Inflammatory macrophage treated with lipopolysaccharide for 4 hours (primary cell): ENCODE measurements around the gene ARHGAP29.

Source experiments
- DNase-seq: peaks from one replicate; pipeline ENCODE4 v3.0.0-alpha.2; 2020

The ARHGAP29 gene

GRCh38 chr1:94237291-94238226 lies at the start of gene ARHGAP29:
Gene ARHGAP29, minus strand, starts transcription at chr1:94237584. Its CDS starts 5,973 bp downstream, at chr1:94231611.
- peak; percentile 29 for DNase-seq

GRCh38 chr1:94286864-94287437 lies 49.6 kb upstream of the ARHGAP29 start:
- no peak for DNase-seq

GRCh38 chr1:94285031-94285654 lies 47.8 kb upstream of the ARHGAP29 start:
- no peak for DNase-seq

GRCh38 chr1:94284476-94284875 lies 47.1 kb upstream of the ARHGAP29 start:
- DNase-seq: no peak

- no peak for DNase-seq
Measured at GRCh38 chr1:94283462-94283861, 46.1 kb upstream of the ARHGAP29 start.

- no peak for DNase-seq
Measured at GRCh38 chr1:94282143-94282711, 44.8 kb upstream of the ARHGAP29 start.

GRCh38 chr1:94281361-94282142 lies 44.2 kb upstream of the ARHGAP29 start:
- DNase-seq: no peak

GRCh38 chr1:94280541-94280940 lies 43.2 kb upstream of the ARHGAP29 start:
- no peak for DNase-seq

- DNase-seq: no peak
Measured at GRCh38 chr1:94279462-94279861, 42.1 kb upstream of the ARHGAP29 start.

- no peak for DNase-seq
Measured at GRCh38 chr1:94279038-94279437, 41.7 kb upstream of the ARHGAP29 start.

GRCh38 chr1:94276988-94277434 lies 39.6 kb upstream of the ARHGAP29 start:
- DNase-seq: no peak

GRCh38 chr1:94275083-94275482 lies 37.7 kb upstream of the ARHGAP29 start:
- no peak for DNase-seq

- DNase-seq: no peak
Measured at GRCh38 chr1:94274561-94274960, 37.2 kb upstream of the ARHGAP29 start.

GRCh38 chr1:94273111-94273510 lies 35.7 kb upstream of the ARHGAP29 start:
- no peak for DNase-seq

GRCh38 chr1:94272388-94272787 lies 35.0 kb upstream of the ARHGAP29 start:
- DNase-seq: no peak

- no peak for DNase-seq
Measured at GRCh38 chr1:94271373-94271772, 34.0 kb upstream of the ARHGAP29 start.

GRCh38 chr1:94270801-94271203 lies 33.4 kb upstream of the ARHGAP29 start:
- DNase-seq: no peak

GRCh38 chr1:94269921-94270320 lies 32.5 kb upstream of the ARHGAP29 start:
- no peak for DNase-seq

GRCh38 chr1:94265906-94266305 lies 28.5 kb upstream of the ARHGAP29 start:
- DNase-seq: no peak

GRCh38 chr1:94265011-94265422 lies 27.6 kb upstream of the ARHGAP29 start:
- no peak for DNase-seq

- DNase-seq: no peak
Measured at GRCh38 chr1:94260635-94261387, 23.4 kb upstream of the ARHGAP29 start.
